Panc1 (cell line): Measurements from ENCODE around the gene ZNF384. TPM values are rescaled to one million over a fixed set of nuclear protein-coding genes. Genes with fewer than 3 reads are reported as not detected.

ENCODE experiments used
- ATAC-seq: fragments of 200-7000 bp; cut with Tn5 transposase; 2 replicates; pipeline ENCODE4 v1.9.1; 2020; ENCODE audit warnings: mild to moderate bottlenecking, moderate library complexity
- BruUV-seq: library from RNA; stranded (reverse); fragments of 400-500 nt; replicated peaks from 2 replicates; lab custom pipeline; 2021; lab: Mats Ljungman, UMichigan
- CTCF ChIA-PET: fragments of 300-600 bp; sonication (Branson Sonifier 250); formaldehyde crosslinking; loops from one replicate; lab custom pipeline; 2022; ENCODE audit warnings: antibody characterized with exemption; lab: Charles Lee
- POLR2A ChIA-PET: fragments of 300-600 bp; sonication (Branson Sonifier 250); formaldehyde crosslinking; loops from one replicate; lab custom pipeline; 2022; ENCODE audit warnings: antibody characterized with exemption; lab: Charles Lee
- DNase-seq: peaks from one replicate; pipeline ENCODE4 v3.0.0-alpha.2; 2010; ENCODE audit warnings: low read depth, low spot score
- H3K27ac ChIP-seq: 2 replicates; pipeline ENCODE4 v1.5.1; 2011; ENCODE audit warnings: mild to moderate bottlenecking, low read length, inconsistent platforms
- H3K27me3 ChIP-seq: fragments of 200-500 bp; sonication (Bioruptor generic); 2 replicates; pipeline ENCODE4 v1.6.0; 2014; ENCODE audit warnings: low read length, inconsistent platforms; ENCODE audit not compliant: control insufficient read depth, insufficient read depth
- H3K36me3 ChIP-seq: fragments of 200-500 bp; sonication (Bioruptor generic); 2 replicates; pipeline ENCODE4 v1.5.1; 2014; ENCODE audit warnings: inconsistent platforms, mild to moderate bottlenecking, low read length, moderate library complexity; ENCODE audit not compliant: control insufficient read depth, insufficient read depth
- H3K4me1 ChIP-seq: 2 replicates; pipeline ENCODE4 v1.5.1; 2011; ENCODE audit warnings: inconsistent platforms, mild to moderate bottlenecking, low read length, moderate library complexity; ENCODE audit not compliant: control insufficient read depth, insufficient read depth
- H3K4me3 ChIP-seq, 2 experiments: 2 replicates each; pipeline ENCODE4 v1.5.1; 2011 to 2012; ENCODE audit warnings: low read depth in 2 of 2, low read length in 2 of 2, mild to moderate bottlenecking in 2 of 2, inconsistent platforms in 1 of 2, moderate library complexity in 1 of 2
- H3K9me3 ChIP-seq: fragments of 200-500 bp; sonication (Bioruptor generic); 2 replicates; pipeline ENCODE4 v1.5.1; 2014; ENCODE audit warnings: low read depth, mild to moderate bottlenecking, inconsistent platforms, low read length, moderate library complexity; ENCODE audit not compliant: control insufficient read depth, insufficient read depth
- CTCF ChIP-seq: fragments of 450-650 bp; IDR thresholded peaks from 2 replicates; pipeline ENCODE4 v1.5.1; 2017; ENCODE audit warnings: mild to moderate bottlenecking
- POLR2AphosphoS5 ChIP-seq: IDR thresholded peaks from 2 replicates; pipeline ENCODE4 v1.6.1; 2012; ENCODE audit warnings: mild to moderate bottlenecking, low read depth, low read length, moderate library complexity
- REST ChIP-seq, 2 experiments: IDR thresholded peaks; 2 replicates each; pipeline ENCODE4 v1.6.1; 2011 to 2012; ENCODE audit warnings: low read depth in 2 of 2, control low read depth in 1 of 2, low read length in 1 of 2, mild to moderate bottlenecking in 1 of 2, moderate library complexity in 1 of 2; ENCODE audit not compliant: insufficient read depth in 1 of 2
- SIN3A ChIP-seq: IDR thresholded peaks from 2 replicates; pipeline ENCODE4 v1.6.1; 2012; ENCODE audit warnings: low read depth, mild to moderate bottlenecking, low read length, moderate library complexity, borderline replicate concordance; ENCODE audit not compliant: insufficient read depth
- TCF7L2 ChIP-seq: IDR thresholded peaks from 2 replicates; pipeline ENCODE4 v1.6.1; 2011; ENCODE audit warnings: mild to moderate bottlenecking, low read depth, low read length, inconsistent platforms
- in situ Hi-C: cut with HindIII; loops from 2 replicates; pipeline ENCODE4 v1.10.0; 2016; ENCODE audit warnings: low sequenced_read_pairs, low pct_unique_long_range_greater_than_20kb
- intact Hi-C: fragments of 100-400 bp; cut with micrococcal nuclease; formaldehyde crosslinking; loops from one replicate; pipeline ENCODE4 v1.10.0; 2022; ENCODE audit not compliant: unreplicated experiment
- total RNA-seq: library from RNA; stranded (reverse); gene quantifications from one replicate; pipeline ENCODE4 v1.2.1, GENCODE V29; 2021; ENCODE audit not compliant: unreplicated experiment

The ZNF384 gene
- total RNA-seq, 1 experiment from 2014 or later: 54.3 TPM

GRCh38 chr12:6699259-6699988, 10.2 kb upstream of the ZNF384 start:
- no peaks in the 10 kb centered on the region for H3K4me1 ChIP-seq
- H3K9me3 ChIP-seq: no peaks in the 10 kb centered on the region
- intact Hi-C loops (loop anchor here (2.0 kb wide), 1 partner anchor 83 kb away; no protein-coding TSS in a partner anchor), in situ Hi-C loops (no loop called here)
- POLR2A ChIA-PET: no interaction called here
- CTCF ChIA-PET: no interaction called here
- H3K4me3 ChIP-seq: peak overlapping the region; percentile 40 to 45; a peak in 3 of 4 replicates
- no peaks in the 10 kb centered on the region for H3K36me3 ChIP-seq
- DNase-seq (no peak), ATAC-seq (no peak)
- no peak overlapping the region for H3K27ac ChIP-seq
- H3K27me3 ChIP-seq: peaks cover 11% of the 10 kb centered on the region
- BruUV-seq: no TSS peak
- TF ChIP-seq POLR2AphosphoS5 (no peak), TCF7L2 (no peak), REST (IDR thresholded peaks at IDR 0.05; ENCODE audit: insufficient read depth in 1 of 2, low read depth in 2 of 2, low read length in 1 of 2) (no peak), CTCF (no peak), SIN3A (no peak)

- TF ChIP-seq CTCF (no peak), POLR2AphosphoS5 (no peak), TCF7L2 (no peak), REST (IDR thresholded peaks at IDR 0.05; ENCODE audit: insufficient read depth in 1 of 2, low read depth in 2 of 2, low read length in 1 of 2) (no peak), SIN3A (no peak)
- Histone ChIP-seq H3K9me3 (no peaks in the 10 kb centered on the region), H3K27ac (no peak overlapping the region), H3K4me1 (no peaks in the 10 kb centered on the region), H3K36me3 (no peaks in the 10 kb centered on the region), H3K4me3 (no peak overlapping the region), H3K27me3 (peaks cover 11% of the 10 kb centered on the region)
- intact Hi-C loops (loop anchor here (2.0 kb wide), 1 partner anchor 82 kb away; no protein-coding TSS in a partner anchor), in situ Hi-C loops (no loop called here)
- ChIA-PET CTCF (interaction anchor here (0.6 kb wide), 1 partner anchor 159 kb away, joined by 3 read pairs; no protein-coding TSS in a partner anchor), POLR2A (no interaction called here)
- no TSS peak for BruUV-seq
- ATAC-seq: no peak
- DNase-seq: no peak
Measured at GRCh38 chr12:6698352-6699046, 9.3 kb upstream of the ZNF384 start.
